AG09309 (cell line): ENCODE data around the gene TBC1D23.
"Not testable (repeated sequence)": the region's sequence is repeated elsewhere in the genome, so short reads cannot be mapped to it uniquely, and the experiment has no call there.

Source experiments
- DNase-seq: peaks from one replicate; pipeline ENCODE4 v3.0.0-alpha.2; 2010; ENCODE audit warnings: low read depth
- H3K4me3 ChIP-seq: 2 replicates; pipeline ENCODE4 v1.5.1; 2011; ENCODE audit warnings: mild to moderate bottlenecking, low read depth, low read length, moderate library complexity; ENCODE audit not compliant: control insufficient read depth
- TF ChIP-seq, protein P1 (sequence below): IDR thresholded peaks from 2 replicates; pipeline ENCODE4 v1.5.1; 2011; ENCODE audit warnings: mild to moderate bottlenecking, low read depth, low read length, inconsistent platforms; ENCODE audit not compliant: insufficient read depth, control insufficient read depth; ENCODE audit errors: missing control alignments

The TBC1D23 gene

DNA sequence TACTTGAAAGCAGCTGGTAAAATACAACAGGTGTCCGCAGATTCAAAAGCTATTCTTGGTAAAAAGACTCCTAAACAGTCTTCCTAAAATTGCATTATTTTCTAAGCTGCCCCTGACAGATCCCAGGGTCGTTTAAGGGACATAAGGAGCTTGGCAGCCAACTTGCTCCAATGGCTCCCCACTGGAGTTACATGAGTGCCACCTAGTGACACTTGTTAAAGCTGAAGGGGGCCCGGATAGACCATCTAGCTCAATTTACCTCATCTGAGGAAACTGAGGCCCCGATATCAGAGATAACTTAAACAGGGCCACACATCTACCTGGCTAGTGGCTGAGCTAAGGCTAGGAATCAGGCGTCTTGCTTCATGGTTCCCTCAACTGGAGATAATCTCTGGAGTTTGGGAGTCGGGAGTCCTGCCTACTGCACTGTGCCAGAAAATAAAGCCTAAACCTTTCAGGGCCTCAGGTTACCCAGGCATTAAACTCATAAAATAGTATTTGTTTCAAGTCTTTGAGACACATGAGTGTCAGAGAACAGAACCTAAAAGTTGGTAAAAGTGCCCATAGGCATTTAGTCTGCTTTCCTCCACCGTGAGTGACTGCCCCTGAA is 6.5 kb upstream of the TBC1D23 start:
- DNase-seq, result no peak
- TF ChIP-seq, protein P1, sequence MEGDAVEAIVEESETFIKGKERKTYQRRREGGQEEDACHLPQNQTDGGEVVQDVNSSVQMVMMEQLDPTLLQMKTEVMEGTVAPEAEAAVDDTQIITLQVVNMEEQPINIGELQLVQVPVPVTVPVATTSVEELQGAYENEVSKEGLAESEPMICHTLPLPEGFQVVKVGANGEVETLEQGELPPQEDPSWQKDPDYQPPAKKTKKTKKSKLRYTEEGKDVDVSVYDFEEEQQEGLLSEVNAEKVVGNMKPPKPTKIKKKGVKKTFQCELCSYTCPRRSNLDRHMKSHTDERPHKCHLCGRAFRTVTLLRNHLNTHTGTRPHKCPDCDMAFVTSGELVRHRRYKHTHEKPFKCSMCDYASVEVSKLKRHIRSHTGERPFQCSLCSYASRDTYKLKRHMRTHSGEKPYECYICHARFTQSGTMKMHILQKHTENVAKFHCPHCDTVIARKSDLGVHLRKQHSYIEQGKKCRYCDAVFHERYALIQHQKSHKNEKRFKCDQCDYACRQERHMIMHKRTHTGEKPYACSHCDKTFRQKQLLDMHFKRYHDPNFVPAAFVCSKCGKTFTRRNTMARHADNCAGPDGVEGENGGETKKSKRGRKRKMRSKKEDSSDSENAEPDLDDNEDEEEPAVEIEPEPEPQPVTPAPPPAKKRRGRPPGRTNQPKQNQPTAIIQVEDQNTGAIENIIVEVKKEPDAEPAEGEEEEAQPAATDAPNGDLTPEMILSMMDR, result peak; percentile 79
- H3K4me3 ChIP-seq, result no peak overlapping the region

DNA sequence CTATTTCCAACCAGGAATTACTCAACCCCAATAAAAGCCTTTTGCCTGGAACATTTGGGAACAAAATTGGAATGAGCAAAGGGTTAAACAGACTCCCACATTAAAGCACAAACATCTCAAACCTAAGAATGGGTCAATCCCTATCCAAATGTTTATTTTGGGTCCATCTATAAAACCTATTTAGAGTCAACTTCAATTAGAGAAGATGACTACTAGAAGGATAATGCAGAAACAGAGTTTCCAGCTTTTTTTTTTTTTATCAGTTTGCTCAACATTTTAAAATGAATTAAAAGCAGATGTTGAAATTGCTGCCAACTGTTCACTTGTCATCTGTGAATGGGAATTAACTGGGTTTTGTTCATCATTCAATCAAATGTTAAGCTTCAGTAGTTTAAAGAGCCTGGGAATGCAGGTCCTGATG is 4.1 kb upstream of the TBC1D23 start:
- H3K4me3 ChIP-seq, result no peak overlapping the region
- TF ChIP-seq, protein P1, result no peak
- DNase-seq, result peak; percentile 55

DNA sequence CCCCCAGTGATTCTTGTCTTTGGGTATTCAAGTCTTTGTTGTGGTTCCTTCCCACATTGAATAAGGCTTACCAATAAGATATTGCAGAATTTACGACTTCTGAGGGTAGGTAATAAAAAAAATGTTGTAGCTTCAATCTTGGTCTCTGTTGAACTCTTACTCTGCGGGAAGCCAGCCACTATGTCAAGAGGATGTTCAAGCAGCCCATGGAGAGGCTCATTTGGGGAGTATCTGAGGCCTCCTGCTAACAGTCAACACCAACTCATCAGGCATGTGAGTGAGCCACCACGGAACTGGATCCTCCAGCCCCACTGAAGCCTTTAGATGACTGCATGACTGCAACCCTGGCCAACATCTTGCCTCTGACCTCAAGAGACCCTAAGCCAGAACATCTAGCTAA is 3.2 kb upstream of the TBC1D23 start:
- TF ChIP-seq, protein P1, result no peak
- no peak overlapping the region for H3K4me3 ChIP-seq
- DNase-seq, result peak; percentile 78

DNA sequence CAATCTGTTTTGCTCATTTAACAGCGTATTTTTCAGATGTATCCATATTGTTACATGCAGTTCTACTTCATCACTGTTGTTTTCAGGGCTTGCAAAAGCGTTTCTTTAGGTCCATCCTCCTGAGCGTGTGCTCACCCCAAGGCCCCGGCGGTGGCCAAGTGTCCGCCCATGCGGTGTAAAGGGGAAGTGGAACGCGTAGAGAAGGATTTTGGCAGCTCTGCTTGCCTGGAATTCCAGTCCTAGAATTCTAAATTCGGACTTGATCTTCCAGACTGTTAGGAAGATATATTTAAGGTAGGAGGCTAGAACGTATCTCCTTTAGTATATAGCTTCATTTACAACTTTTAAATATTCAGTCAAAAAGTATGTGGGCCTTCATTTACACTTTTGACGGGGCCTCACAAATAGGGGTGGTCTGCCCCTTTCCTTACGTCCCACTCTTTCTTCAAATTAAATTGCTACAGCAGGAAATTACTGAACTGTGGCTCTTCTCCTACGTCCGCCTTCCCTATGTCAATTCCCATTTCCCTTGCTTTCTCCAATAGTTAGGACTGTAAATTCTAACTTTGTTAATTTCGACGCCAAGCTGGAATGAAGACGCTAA is 609 bp upstream of the TBC1D23 start:
- TF ChIP-seq, protein P1, result no peak
- no peak overlapping the region; the same call in 1 of the 2 replicates for H3K4me3 ChIP-seq
- DNase-seq, result no peak

DNA sequence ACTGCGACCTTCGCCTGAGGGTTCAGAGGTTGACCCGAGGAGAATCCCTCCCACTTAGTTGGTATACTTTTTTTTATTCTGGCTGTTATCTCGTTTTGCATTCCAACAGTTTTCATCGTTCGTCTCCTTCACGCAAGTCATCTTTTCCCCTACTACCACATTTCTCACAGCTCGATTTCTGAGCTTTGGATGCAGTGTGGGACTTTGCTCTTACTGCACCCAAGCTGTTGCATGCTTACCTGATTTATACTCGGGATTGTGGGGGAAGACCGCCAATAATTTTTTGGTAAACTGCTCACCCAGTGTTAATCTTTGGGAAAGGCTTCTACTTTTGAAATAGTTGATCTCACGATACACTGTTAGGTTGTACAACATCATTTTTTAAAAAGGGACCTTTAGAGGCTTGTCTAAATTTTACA is 702 bp downstream of the TBC1D23 start:
- no peak for DNase-seq
- peak overlapping the region; percentile 97 for H3K4me3 ChIP-seq
- TF ChIP-seq, protein P1, result no peak

DNA sequence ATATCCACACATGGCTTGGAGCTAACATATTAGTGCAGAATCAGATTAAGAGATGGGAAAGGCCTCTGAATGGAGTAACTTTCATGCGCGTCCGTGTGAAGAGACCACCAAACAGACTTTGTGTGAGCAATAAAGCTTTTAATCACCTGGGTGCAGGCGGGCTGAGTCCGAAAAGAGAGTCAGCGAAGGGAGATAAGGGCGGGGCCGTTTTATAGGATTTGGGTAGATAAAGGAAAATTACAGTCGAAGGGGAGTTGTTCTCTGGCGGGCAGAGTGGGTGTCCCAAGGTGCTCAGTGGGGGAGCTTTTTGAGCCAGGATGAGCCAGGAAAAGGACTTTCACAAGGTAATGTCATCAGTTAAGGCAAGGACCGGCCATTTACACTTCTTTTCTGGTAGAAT is 2.1 kb downstream of the TBC1D23 start:
- not testable (repeated sequence) for H3K4me3 ChIP-seq, DNase-seq

DNA sequence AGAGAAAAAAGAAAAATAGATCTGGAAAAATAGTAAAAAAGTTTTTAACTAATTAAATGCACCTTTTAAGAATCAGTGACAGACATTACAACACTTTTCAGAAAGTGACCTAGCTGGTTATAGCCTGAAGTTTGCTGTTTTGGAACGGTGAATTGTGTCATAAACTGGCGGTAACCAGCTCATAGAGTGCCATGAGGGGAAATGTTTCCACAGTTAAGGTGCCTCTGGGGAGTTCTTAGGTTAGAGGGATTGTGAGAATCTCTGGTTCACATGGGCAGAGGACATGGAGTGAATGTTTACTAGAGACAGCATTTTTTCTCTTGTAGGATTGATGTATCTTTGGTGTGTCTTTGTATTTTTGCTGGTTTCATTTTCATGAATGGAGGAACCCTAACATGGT is 2.8 kb downstream of the TBC1D23 start:
- no peak overlapping the region for H3K4me3 ChIP-seq
- TF ChIP-seq, protein P1, result no peak
- DNase-seq, result no peak
